Stimulated activated naive CD4-positive, alpha-beta T cell (primary cell): ENCODE measurements around the gene DCUN1D3.

Experiments
- DNase-seq, 6 experiments: peaks; one replicate each; lab custom pipeline; 2025; lab: John Stamatoyannopoulos, UW

The DCUN1D3 gene

GRCh38 chr16:20918486-20919239 is 18.5 kb upstream of the DCUN1D3 start:
- DNase-seq: no peak

- DNase-seq: no peak
These were observed 16.8 kb upstream of the DCUN1D3 start for GRCh38 chr16:20916942-20917341.

GRCh38 chr16:20916289-20916688 is 16.1 kb upstream of the DCUN1D3 start:
- DNase-seq: no peak

- DNase-seq: no peak
These were observed 11.2 kb upstream of the DCUN1D3 start for GRCh38 chr16:20911361-20911760.

GRCh38 chr16:20910781-20911321 is 10.7 kb upstream of the DCUN1D3 start:
- DNase-seq: no peak

DNA sequence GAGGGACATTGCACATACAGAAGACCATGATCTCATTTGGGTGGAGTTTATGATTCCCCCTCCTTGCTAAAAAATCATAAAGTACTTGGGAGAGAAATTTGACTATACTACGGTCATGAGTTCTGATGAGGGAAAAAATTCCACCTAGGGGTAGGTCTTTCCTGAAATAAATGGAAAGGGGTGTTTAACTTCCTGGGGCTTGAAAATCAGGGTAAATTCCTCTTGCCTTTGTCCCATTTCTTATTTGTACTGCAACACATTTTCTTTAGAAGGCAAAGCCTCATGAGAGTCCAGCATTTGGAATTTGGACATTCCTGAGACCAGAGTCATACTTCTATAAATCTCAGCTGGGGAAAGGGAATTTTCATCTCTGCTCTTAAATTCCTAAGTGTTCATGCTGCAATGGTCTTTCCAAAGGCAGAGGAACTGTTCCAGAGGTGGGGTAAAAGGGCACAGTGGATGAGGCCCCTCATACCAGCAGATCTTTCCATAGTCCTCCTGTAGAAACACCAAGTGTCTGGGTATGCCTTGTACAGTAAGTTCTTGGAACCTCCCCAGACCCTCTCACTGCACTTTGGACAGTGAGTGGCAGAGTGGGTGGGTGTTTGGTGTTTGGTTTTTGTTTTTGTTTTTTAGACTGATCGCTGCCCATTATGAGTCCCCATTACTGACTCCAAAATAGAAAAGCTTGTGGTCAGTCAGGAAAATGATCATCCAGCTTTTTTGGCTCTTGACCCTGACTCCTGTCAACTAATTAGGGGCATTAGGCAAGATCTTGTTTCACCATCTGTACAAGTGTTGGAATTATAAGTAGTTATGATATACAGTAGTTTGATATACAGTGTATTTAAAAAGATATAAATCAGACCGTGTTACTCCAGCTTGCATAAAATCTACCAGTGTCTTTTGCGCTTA is 6.4 kb upstream of the DCUN1D3 start:
- no peak for DNase-seq

GRCh38 chr16:20905576-20905975 is 5.4 kb upstream of the DCUN1D3 start:
- DNase-seq: no peak

DNA sequence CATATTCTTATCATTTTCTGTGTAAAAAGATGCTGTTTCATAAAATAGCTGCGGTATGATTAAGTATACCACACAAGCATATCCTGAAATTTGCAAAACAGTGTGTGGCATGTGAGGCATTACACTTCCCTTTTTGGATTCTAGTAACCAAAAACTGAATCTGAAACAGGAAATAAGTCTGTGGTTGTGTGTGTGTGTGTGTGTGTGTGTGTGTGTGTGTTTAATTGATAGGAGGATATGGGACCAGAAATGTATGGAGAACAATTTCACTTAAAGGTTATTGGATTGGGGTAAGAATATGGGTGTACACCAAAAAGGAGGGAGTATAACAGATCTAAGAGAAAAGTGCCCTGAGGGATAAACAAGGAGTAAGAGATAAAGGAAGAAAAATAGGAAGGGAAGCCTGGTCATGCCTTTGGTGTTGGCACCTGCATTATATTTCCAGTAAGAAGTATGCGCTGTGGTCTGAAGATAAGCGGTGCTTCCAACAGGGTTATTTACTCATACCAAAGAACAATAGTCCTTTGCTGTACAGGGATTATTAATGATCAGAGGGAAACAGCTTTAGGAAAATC is 4.4 kb upstream of the DCUN1D3 start:
- peak in 3 of 6 experiments; percentile 47 to 71 (median 63) for DNase-seq

GRCh38 chr16:20903899-20904506 is 3.8 kb upstream of the DCUN1D3 start:
- no peak for DNase-seq

GRCh38 chr16:20903116-20903898 is 3.1 kb upstream of the DCUN1D3 start:
- DNase-seq: no peak

GRCh38 chr16:20902426-20902825 is 2.3 kb upstream of the DCUN1D3 start:
- DNase-seq: no peak

- peak in 1 of 6 experiments; percentile 39 for DNase-seq
These were observed 1.4 kb upstream of the DCUN1D3 start for GRCh38 chr16:20901436-20902112.

- peak in 2 of 6 experiments; percentile 35 to 39 for DNase-seq
These were observed 894 bp upstream of the DCUN1D3 start for GRCh38 chr16:20901068-20901435.

GRCh38 chr16:20899477-20900298 is 470 bp downstream of the DCUN1D3 start:
- DNase-seq: peak in 1 of 6 experiments; percentile 36

DNA sequence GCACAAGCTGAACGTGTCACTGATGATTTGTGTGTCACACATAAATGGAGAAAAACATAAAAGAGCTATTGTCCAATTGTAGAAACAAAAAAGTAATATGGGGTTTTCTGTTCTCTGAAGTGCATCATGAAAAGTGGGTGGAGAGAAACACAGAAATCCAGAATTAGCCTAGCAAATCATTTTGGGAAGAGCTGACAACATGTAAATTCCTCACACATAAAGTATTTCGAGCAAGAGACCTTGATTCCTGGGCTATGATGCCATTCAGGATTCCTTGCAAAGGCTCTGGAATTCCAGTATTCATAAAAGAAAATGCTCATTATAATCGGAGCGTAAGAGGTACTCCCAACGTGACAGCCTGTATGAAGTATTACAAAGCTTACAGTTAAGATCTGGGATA is 1.1 kb downstream of the DCUN1D3 start:
- no peak for DNase-seq

DNA sequence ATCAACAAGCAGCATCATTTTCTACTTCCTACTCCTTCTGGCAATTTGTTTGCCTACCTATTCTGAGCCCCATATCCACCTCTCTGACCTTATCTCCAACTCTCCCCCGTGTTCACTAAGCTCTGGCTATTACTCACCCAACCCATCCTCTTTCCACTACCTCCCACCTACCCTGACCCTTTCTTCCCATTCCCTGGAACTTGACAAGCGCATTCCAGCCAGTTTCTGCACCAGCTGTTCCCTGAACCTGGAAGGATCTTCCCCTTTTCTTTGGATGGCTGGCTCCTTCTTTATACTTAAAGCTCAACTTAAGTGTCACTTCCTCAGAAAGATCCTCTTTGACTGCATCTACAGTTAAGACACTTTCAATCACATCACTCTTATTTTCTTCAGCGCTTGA is 2.2 kb downstream of the DCUN1D3 start:
- DNase-seq: no peak

DNA sequence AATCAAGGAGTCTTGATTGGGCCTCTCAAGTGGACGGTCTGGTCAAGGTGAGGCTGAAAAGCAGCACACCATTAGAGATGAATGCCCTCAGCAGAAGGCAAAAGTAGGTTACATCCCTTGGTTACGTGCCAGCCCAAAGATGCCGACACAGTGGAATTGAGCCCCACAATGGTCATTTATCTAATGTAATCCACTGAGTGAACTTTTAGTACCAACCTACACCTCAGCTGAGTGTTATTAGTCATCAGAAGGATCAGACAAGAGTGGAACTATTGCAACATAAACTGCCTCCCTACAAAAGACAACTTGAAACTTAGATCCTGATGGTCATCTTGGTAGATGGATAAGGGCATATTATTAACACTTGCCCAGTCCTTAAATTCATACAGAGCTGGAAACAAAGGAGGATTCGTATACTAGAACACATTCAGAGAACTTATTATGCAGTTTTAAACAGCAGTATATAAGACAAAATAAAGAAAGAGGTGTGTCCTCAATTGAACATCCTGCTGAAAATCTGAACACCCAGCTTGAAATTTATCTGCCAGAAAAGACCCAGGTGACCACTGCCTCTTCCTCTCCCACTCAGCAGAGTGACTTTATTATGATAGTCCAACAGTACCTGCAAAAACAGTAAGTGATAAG is 2.8 kb downstream of the DCUN1D3 start:
- no peak for DNase-seq

DNA sequence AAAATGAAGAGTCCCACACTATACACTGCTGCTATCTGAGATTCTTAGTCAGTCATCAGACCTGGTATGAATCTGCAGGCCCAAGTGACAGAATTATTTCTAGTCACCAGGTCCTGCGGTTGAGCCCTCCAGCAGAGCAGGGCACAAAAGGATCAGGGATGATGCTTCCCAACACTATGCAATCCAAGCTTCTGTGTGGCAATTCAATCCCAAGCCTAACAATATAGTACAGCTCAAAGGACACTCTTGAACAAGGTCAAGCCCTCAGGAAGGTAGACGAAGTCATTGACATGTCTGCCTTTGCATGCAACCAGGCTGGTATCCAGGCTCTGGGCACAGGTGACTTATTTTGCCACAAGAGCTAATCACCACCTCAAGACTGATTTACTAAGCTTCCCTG is 5.8 kb downstream of the DCUN1D3 start:
- no peak for DNase-seq

DNA sequence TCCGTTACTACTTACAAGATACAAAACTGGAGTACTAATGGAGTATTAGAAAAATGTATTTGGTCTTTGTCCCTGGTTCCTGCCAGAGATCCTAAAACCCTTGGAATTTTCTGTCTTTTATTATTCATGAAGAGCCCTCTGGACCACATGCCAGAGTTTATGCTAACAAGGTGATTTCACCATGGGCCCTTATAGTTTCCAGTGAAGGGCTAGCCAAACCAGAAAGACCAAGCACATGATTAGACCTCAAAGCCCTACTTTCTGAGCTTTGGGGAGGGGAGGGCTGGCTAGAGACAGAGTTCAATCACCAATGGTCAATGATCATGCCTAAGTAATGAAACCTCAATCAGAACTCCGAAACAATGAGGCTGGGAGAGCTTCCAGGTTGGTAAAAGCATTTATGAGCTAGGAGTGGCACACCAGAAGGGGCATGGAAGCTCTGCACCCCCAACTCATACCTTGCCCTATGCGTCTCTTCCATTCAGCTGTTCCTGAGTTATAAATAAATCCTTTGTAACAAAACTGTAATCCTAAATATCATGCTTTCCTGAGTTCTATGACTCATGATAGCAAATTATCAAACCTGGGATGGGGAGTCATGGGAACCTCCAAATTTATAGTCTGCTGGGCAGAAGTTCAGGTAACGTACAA is 10.4 kb downstream of the DCUN1D3 start:
- DNase-seq: no peak
